Fibroblast of lung (primary cell): ENCODE results near the gene SMIM38.

Source experiments
- EZH2 ChIP-seq: IDR thresholded peaks from 2 replicates; pipeline ENCODE4 v1.5.1; 2012; ENCODE audit warnings: low read length, control low read depth, mild to moderate bottlenecking; ENCODE audit errors: missing control alignments
- TF ChIP-seq, protein P1 (sequence below), 2 donors: IDR thresholded peaks in 1 of 2; conservative IDR thresholded peaks in 1 of 2; 1 replicate in 1 of 2; 2 replicates in 1 of 2; pipeline ENCODE4 v1.5.1; 2011 to 2012; ENCODE audit warnings: low read length in 2 of 2, control low read depth in 1 of 2, inconsistent platforms in 1 of 2, low read depth in 1 of 2, mild to moderate bottlenecking in 1 of 2

DNA sequence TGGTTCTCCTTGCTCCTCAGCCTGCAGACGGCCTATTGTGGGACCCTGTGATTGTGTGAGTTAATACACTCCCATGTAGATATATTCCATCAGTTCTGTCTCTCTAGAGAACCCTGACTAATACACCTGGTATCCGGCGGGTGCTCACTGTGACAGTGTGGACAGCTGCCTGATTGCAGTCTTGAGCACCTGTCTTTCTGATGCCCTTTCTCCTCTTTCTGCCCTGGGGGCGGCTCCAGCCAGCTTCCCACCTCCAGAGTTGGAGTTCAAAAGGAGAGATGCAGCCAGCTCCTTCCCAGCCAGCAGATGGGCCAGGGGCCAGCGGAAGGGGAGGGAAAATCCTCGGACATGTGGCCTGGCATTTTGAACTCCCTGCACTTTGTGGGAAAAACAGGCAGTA lies 15.0 kb downstream of the SMIM38 start:
- TF ChIP-seq, protein P1, sequence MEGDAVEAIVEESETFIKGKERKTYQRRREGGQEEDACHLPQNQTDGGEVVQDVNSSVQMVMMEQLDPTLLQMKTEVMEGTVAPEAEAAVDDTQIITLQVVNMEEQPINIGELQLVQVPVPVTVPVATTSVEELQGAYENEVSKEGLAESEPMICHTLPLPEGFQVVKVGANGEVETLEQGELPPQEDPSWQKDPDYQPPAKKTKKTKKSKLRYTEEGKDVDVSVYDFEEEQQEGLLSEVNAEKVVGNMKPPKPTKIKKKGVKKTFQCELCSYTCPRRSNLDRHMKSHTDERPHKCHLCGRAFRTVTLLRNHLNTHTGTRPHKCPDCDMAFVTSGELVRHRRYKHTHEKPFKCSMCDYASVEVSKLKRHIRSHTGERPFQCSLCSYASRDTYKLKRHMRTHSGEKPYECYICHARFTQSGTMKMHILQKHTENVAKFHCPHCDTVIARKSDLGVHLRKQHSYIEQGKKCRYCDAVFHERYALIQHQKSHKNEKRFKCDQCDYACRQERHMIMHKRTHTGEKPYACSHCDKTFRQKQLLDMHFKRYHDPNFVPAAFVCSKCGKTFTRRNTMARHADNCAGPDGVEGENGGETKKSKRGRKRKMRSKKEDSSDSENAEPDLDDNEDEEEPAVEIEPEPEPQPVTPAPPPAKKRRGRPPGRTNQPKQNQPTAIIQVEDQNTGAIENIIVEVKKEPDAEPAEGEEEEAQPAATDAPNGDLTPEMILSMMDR (conservative IDR thresholded peaks at IDR 0.05 in 1 of 2, IDR thresholded peaks at IDR 0.05 in 1 of 2; ENCODE audit: low read depth in 1 of 2, low read length in 2 of 2): no peak
- TF ChIP-seq EZH2: no peak
